GM21447 (cell line): ENCODE results near the gene CEBPG.

Experiments used
- ATAC-seq: cut with Tn5 transposase; IDR thresholded peaks from one replicate; pipeline ENCODE4 v1.9.1; 2021; ENCODE audit not compliant: unreplicated experiment

The CEBPG gene

GRCh38 chr19:33418871-33419787 is 45.6 kb downstream of the CEBPG start:
- ATAC-seq = no peak

DNA sequence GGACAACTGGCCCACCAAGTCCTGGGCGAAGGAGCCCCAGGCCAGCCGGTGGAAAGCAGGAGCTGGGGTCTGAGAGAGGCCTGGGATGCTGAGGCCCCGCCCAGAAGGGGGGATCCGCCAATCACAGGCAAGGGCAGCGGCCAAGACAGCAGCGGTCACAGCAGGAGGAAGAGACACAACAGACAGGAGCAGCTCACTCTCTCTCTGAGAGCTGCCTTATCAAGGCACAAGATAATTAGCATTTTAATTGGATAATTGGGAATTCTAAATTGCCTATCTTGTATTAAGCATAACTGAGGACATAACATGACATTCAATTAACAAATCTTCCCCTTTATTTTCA is 46.2 kb downstream of the CEBPG start:
- no peak for ATAC-seq

GRCh38 chr19:33420821-33421220 is 47.3 kb downstream of the CEBPG start:
- ATAC-seq = no peak

DNA sequence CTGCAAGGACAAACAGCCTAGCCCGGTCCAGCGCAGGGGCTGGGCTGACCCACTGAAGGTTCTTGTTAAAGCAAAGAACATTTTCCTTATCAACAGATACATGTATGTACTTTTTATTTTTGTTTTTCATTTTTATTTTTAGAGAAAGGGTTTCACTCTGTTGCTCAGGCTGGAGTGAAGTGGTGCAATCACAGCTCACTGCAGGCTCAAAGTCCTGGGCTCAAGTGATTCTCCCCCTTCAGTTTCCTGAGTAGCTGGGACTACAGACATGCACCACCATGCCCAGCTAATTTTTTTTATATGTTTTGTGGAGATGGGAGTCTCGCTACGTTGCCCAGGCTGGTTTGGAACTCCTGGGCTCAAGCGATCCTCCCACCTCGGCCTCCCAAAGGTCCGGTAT is 47.9 kb downstream of the CEBPG start:
- ATAC-seq = no peak

DNA sequence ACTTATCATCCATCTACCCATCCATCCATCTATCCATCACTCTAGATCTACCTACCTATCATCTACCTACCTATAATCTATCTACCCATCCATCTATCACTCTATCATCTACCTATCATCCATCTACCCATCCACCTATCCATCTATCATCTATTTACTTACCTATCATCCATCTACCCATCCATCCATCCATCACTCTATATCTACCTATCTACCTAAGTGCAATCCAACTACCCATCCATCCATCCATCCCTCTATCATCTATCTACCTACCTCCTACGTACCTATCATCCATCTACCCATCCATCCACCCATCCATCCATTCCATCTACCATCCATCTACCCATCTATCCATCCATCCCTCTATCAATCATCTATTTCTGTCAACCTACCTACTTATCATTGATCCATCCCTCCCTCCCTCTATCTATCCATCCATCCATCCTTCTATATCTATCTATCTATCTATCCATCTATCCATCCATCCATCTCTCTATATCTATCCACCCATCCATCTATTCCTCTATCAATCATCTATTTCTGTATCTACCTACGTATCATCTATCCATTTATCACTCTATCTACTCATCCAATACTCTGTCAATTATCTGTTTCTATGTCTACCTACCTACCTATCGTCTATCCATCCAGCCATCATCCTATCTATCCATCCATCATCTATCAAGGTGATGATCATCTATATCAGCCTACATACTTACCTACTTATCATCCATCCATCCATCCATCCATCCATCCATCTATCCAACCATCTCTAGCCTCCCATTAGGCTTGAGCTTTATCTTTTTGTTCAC is 49.1 kb downstream of the CEBPG start:
- no peak for ATAC-seq

DNA sequence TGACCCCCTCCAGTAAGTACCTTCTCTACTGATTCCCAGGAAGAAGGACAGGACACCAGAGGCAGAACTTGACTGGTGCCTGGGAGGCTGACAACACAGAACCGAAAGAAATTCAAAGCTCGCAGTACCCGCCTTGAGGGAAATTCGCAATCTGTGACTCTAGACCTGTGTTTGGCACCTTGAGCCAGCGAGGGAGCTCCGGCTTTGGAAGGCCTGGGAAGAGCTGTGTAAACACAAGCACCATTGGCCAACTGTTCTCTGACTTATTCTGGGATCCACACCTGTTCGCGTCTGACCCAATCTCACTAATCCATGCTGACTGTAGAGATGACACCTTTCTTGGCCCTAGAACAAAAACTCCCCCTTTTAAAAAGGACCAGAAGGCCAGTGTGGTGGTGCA is 50.7 kb downstream of the CEBPG start:
- no peak for ATAC-seq

- ATAC-seq = no peak
These were observed 53.3 kb downstream of the CEBPG start for GRCh38 chr19:33426621-33427361.

DNA sequence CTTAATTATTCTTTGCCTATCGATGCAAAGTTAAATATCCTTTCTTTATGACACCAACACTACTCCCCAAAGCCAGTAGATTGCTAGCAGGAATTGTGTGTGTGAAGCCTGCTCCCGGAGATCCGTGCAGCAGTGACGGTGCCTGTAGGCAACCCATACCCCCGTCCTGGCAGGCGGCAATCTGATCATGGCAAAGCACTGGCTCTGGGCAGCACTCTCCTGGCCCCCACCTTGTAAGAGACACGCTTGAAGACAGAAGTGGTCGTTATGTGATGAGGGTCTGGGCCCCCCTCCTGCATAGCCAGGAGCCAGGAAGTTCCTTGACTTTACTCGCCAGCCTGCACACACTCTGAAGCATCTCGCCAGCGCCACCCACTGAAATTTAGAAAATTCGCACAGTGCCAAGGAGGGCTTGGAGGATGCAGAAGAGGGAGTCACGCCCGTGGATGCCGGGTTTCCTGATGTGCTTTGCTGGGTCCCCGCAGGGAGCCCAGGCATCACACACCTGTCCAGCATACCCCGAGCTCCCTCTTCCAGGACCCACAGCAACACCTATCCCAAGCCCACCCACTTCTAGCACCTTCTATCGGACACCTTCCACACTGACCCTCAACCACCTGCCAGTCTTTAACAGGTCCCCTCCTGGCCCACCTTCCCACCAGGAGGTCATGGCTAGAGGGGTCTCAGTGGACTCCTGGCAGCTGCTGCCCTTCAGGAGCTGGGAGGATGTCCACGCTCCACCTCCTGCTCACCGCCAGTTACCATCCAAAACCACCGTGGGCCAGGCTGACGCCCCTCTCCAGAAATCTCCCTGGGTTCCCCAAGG is 54.5 kb downstream of the CEBPG start:
- ATAC-seq = no peak

DNA sequence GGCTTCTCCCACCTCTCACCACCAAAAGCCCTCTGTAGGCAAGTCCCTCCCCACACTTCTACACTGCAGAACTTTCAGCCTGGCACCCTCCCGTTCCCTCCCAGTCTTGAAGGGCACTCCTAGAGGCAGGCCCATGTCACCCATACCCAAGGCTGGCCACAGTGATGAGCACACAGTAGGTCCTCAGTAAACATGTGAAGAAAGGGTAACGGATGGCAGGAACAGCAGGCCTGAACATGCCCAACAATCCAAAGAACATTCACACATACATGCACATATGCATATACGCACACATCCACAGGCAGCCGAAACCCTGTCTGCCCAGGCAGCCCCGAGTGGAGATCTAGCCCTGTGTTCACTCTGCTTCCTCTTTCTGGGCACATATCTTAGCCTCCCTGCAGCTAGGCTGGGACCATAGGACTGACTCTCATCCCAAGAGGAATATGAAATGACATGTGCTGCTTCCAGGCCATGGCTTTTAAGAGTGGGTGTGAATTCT is 55.2 kb downstream of the CEBPG start:
- ATAC-seq = no peak

DNA sequence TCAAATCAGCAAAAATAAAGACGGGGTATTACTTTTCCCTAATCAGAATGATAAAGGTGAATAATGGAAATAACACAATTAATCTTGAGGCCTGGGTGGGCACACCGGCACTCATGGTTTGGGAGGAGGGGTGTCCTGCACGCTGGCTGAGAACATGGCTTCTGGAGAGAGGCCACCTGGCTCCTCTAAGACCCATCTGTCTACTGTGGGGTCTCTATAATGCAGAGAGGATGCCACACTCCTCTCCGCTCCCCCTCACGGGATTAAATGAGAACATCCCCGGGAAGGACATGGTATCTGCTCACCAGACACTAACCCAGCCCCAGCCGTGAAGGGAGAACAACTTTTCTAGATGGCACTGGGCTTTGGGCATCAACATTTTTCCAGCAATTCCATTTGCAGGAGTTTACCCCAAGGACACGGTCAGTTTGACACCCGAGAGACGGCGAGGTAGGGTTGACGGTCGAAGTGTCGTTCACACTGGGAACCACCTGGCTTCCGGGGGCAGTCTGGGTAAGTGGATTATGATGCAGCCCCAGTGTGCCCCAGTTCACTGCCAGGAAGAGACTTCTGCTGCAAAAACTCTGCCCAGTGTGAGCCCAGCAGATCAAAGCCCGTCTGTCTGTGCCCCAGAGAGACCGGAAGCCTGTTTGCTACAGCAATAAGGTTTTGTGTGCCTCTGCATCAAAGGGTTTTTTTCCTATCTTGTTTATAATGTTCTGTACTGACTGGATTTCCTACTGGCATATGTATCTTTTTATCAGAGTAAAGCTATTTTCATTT is 56.6 kb downstream of the CEBPG start:
- ATAC-seq = no peak

DNA sequence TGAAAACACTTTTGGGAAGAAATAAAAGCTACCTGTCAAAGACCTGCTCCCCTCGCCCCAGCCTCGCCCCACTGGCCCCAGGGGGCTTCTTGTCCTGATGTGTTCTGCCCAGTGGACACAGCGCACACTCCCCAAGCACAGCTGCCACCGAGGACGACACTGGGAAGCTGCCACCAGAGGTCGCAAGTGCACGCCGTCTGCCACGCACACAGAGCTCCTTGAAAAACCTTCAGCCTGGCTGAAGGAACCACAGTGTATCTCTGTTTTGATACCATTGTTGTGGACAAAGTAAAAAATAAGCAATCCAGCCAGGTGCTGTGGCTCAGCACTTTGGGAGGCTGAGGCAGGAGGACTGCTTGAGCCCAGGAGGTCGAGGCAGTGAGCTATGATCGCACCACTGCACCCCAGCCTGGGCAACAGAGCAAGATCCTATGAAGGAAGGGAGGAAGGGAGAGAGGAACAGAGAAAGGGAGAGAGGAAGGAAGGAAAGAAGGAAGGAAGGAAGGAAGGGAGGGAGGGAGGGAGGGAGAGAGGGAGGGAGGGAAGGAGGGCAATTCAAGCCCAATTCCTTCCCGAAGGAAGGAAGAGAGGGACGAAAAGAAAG is 57.3 kb downstream of the CEBPG start:
- ATAC-seq = no peak

- no peak for ATAC-seq
These were observed 58.5 kb downstream of the CEBPG start for GRCh38 chr19:33432015-33432414.
